D341Med (cell line): ENCODE data around the gene MGAT4A.
"Not testable (repeated sequence)": the region's sequence is repeated elsewhere in the genome, so short reads cannot be mapped to it uniquely, and the experiment has no call there.

ENCODE experiments used
- DNase-seq: peaks from one replicate; pipeline ENCODE4 v3.0.0; 2012; ENCODE audit warnings: low spot score

The MGAT4A gene

GRCh38 chr2:98759827-98760625 lies 29.1 kb upstream of the MGAT4A start:
- DNase-seq, result no peak

DNA sequence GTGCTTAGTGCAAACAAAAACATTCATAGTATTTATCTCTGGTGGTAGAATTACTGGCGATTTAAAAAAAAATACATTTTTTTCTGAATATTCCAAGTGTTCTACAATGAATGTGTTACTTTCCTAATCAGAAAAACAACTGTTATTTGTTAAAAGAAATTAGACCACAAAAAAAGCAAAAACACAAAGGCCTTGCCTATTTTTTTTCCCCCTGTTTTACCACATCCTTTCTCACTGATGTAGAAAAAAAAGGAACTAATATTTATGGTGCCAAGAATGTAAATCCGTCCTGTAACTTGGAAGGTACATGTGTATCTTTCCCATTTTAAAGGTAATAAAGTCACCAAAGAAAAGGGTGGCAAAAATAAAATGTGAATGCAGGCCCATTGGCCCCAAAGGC lies 28.4 kb upstream of the MGAT4A start:
- DNase-seq, result no peak

DNA sequence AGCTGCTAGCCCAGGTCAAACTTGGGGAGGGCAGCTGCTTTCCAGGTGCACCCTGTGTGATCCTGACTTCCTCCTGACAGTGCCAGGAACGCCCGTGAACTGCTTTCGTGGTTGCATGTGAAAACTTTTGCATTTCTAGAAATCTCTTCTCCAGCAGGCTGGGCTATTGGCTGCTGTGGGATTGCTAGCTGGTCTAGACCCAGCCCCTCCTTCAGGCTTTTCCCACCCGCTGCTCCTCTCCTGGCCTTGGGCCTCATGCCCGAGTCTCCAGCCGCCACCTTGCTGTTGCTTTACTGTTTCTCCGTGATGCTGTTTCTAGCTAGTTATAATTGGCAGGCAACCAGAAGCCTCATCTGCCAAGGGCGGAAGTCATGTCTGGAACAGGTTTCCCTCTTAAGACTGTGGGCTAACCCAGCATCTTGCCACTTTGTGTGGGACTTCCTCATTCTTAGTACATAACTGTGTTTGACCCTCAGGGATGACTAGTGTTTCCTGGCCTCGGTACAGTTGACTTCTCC lies 27.0 kb upstream of the MGAT4A start:
- DNase-seq, result no peak

GRCh38 chr2:98753801-98754200 lies 22.9 kb upstream of the MGAT4A start:
- DNase-seq, result no peak

DNA sequence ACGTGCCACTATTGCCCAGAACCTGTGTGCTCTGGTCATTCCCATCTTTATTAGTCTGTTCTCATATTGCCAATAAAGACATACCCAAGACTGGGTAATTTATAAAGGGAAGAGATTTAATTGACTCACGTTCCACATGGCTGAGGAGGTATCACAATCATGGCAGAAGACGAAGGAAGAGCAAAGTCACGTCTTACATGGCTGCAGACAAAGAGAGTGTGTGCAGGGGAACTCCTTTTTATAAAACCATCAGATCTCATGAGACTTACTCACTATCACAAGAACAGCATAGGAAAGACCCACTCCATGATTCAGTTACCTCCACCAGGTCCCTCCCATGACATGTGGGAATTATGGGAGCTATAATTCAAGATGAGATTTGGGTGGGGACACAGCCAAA lies 21.8 kb upstream of the MGAT4A start:
- not testable (repeated sequence) for DNase-seq

DNA sequence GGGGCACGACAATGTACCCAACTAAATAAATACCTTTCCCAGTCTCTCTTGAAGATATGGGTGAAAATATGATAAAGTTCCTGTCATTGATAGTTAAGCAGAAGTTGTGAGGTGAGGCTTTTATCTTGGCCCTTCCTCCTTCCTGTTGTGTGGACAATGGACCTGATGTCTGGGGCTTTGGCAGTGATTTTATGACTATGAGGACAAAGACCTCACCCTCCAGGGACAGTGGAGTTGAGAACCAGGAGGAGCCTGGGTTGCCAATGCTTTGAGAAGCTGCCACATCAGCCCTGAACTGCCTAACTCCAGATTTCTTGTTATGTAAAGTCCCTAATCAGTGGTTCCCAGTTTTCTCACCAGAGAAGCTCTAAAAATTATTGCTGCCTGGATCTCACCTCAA lies 20.8 kb upstream of the MGAT4A start:
- DNase-seq, result no peak

DNA sequence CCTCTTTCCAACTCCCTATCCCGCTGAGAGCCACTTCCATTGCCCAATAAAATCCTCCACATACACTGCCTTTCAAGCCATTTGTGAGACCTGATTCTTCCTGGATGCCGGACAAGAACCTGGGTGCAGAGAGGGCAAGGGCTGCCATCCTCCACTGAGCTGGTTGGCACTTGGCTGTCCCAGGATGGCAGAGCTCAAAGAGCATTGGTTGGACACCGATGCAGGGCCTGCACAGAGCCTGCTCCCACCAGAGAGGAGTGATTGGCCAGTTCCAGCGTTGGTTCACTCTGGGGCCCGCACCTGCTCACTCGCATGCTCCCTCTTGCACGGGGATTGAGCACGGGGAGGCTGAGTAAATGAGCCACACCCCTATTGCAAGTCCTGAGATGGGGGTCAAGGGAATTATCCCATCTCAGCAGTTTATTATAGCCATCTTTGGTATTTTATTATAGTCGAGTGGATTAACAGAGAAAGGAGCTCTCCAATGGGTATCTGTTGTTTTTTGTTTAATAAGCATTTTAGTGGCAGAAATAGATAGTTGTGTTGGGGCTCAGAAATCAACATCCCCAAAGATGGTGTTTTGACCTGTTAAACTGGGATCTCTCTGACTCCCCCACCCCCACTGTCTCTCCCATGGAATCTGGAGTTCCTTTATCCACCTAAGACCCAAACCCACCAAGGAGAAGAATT lies 19.8 kb upstream of the MGAT4A start:
- no peak for DNase-seq

DNA sequence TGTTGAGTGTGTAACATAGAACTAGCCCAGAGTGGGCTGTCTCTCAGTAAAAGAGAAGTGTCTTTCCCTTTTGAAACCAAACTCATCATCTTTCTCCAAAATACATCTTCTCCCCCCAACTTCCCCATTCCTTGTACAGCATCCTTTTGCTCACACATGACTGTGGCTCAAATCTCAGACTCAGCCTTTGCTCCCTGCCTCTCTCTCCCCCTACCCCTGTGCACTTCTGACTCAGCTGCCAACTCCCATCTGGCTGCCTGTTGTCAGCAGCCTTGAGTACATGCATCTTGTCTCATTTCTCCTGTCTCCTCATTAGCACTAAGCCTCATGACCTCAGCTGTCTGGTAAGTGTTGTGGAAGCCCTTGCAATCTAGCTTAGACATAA lies 18.1 kb upstream of the MGAT4A start:
- no peak for DNase-seq

- DNase-seq, result no peak
These were observed 17.5 kb upstream of the MGAT4A start for GRCh38 chr2:98748292-98749065.

DNA sequence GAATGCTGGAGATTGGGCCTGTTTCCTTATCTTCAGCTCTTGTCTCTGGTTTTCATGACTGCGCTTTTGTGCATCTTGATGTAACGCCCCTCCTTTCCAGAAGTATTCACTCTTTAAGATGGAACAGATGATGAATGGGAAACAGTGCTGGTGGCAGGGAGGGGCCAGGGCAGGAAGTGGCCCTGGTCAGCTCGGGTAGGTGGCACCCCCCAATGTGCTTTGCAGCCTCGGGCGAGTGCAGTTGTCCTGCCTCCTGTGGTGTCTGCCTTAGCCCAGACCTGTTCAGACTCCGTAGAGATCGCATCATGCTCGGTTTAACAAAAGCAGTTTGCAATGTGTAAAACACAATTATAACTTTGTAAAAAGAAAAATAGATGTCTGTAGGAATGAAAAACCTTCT lies 17.0 kb upstream of the MGAT4A start:
- no peak for DNase-seq

- no peak for DNase-seq
These were observed 15.5 kb upstream of the MGAT4A start for GRCh38 chr2:98746426-98746825.

DNA sequence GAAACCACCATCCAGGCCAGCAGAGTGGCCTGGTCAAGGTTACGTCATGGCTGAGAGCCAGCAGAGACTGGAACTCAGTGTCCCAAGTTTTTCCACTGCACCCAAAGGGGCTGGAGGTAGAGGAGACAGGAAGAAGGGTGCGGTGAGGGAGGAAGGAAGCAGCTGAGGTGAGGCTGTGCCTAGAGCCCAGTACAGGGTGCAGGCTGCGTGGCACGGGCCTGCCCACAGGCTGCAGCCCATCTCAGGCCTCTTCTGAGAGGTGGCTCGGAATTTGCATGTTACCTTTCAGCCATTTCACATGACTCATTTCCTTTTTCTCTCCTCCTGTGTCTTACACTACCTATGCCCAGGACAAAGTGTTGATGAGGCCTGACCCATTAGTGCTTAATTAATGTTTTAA lies 13.7 kb upstream of the MGAT4A start:
- no peak for DNase-seq

DNA sequence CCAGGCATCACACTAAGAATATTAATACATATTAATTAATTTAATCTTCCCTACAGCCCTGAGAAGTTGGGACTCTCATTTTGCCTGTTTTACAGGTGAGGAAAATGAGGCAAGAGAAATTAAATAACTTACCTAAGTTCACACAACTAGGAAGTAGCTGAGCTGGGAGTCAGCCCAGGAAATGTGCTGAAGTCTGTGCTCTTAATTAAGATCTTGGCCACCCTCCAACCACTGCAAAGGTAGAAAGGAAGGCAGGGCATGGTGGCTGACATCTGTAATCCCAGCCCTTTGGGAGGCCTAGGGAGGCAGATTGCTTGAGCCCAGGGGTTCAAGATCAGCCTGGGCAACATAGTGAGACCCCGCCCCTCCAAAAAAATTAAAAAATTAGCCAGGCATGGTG lies 12.9 kb upstream of the MGAT4A start:
- no peak for DNase-seq

- no peak for DNase-seq
These were observed 8.1 kb upstream of the MGAT4A start for GRCh38 chr2:98739020-98739419.

- no peak for DNase-seq
These were observed 7.4 kb upstream of the MGAT4A start for GRCh38 chr2:98738304-98738703.

GRCh38 chr2:98737848-98738247 lies 6.9 kb upstream of the MGAT4A start:
- DNase-seq, result no peak

- DNase-seq, result no peak
These were observed 5.5 kb upstream of the MGAT4A start for GRCh38 chr2:98736464-98736889.

DNA sequence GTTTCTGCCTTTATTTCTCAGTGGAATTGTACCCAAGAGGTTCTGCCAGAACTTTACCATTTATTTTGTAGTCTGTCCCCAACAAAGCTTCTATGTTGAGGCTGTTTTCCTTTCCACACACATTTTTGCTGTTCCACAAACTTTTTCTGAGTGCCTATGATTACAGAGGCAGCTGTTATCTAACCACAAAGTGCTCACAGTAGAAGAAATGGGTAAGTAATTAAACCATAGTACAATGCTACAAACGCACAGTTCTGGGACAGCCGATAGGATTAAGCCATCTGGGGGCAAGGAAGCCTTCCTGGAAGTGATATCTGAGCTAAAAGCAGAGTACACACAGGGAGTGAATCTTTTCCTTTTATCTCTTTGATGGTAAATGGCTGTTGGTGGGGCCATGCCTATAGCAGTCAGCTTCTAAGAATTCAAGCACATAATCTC lies 3.9 kb upstream of the MGAT4A start:
- no peak for DNase-seq

GRCh38 chr2:98734162-98734561 lies 3.2 kb upstream of the MGAT4A start:
- DNase-seq, result no peak

DNA sequence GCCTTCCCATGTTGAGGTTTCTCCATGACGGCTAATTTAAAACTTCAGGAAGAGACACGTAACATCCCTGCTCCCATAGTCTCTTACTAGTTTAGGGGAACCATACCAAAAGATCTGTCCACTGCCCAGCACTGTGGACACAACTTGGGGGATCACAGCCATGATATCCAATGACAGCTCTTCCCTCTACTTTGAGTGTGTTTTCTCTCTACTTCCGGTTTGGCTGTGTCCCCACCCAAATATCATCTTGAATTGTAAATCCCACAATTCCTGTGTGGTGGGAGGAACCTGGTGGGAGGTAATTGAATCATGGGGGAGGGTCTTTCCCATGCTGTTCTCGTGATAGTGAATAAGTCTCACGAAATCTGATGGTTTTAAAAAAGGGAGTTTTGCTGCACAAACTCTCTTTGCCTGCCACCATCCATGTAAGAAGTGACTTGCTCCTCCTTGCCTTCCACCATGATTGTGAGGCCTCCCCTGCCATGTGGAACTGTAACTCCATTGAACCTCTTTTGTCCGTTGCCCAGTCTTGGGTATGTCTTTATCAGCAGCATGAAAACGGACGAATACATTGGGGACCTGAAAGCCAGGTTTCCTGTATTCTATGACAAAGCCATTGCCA lies 1.6 kb upstream of the MGAT4A start:
- no peak for DNase-seq

GRCh38 chr2:98731894-98732349 lies 990 bp upstream of the MGAT4A start:
- DNase-seq, result no peak

- no peak for DNase-seq
These were observed 258 bp downstream of the MGAT4A start for GRCh38 chr2:98730707-98731040.
